GM18498 (cell line): ENCODE results near the gene ALG6.
"Not testable (repeated sequence)": the region's sequence is repeated elsewhere in the genome, so short reads cannot be mapped to it uniquely, and the experiment has no call there.

Experiments
- ATAC-seq: cut with Tn5 transposase; IDR thresholded peaks from one replicate; pipeline ENCODE4 v1.9.1; 2021; ENCODE audit warnings: mild to moderate bottlenecking, moderate library complexity; ENCODE audit not compliant: unreplicated experiment

The ALG6 gene

GRCh38 chr1:63328122-63328521, 39.3 kb upstream of the ALG6 start:
- ATAC-seq: no peak

- ATAC-seq: no peak
Measured at GRCh38 chr1:63328781-63329180, 38.6 kb upstream of the ALG6 start.

- ATAC-seq: no peak
Measured at GRCh38 chr1:63329621-63330330, 37.7 kb upstream of the ALG6 start.

- ATAC-seq: no peak
Measured at GRCh38 chr1:63330331-63330916, 37.0 kb upstream of the ALG6 start.

GRCh38 chr1:63342402-63342801, 25.0 kb upstream of the ALG6 start:
- no peak for ATAC-seq

- no peak for ATAC-seq
Measured at GRCh38 chr1:63343922-63344321, 23.5 kb upstream of the ALG6 start.

GRCh38 chr1:63350320-63350719, 17.1 kb upstream of the ALG6 start:
- ATAC-seq: no peak

- no peak for ATAC-seq
Measured at GRCh38 chr1:63352736-63353135, 14.7 kb upstream of the ALG6 start.

- not testable (repeated sequence) for ATAC-seq
Measured at GRCh38 chr1:63356234-63356633, 11.2 kb upstream of the ALG6 start.

GRCh38 chr1:63359561-63359960, 7.9 kb upstream of the ALG6 start:
- ATAC-seq: no peak

- no peak for ATAC-seq
Measured at GRCh38 chr1:63362073-63362472, 5.4 kb upstream of the ALG6 start.

GRCh38 chr1:63362578-63362977, 4.8 kb upstream of the ALG6 start:
- ATAC-seq: no peak

- no peak for ATAC-seq
Measured at GRCh38 chr1:63363014-63363413, 4.4 kb upstream of the ALG6 start.

GRCh38 chr1:63366908-63367214, 566 bp upstream of the ALG6 start:
- no peak for ATAC-seq

GRCh38 chr1:63368131-63368530, 704 bp downstream of the ALG6 start:
- no peak for ATAC-seq

- no peak for ATAC-seq
Measured at GRCh38 chr1:63379583-63379982, 12.2 kb downstream of the ALG6 start.

- ATAC-seq: no peak
Measured at GRCh38 chr1:63381741-63382140, 14.3 kb downstream of the ALG6 start.

- ATAC-seq: no peak
Measured at GRCh38 chr1:63401945-63402344, 34.5 kb downstream of the ALG6 start.

GRCh38 chr1:63403386-63403785, 36.0 kb downstream of the ALG6 start:
- no peak for ATAC-seq

- no peak for ATAC-seq
Measured at GRCh38 chr1:63405021-63405420, 37.6 kb downstream of the ALG6 start.

- ATAC-seq: no peak
Measured at GRCh38 chr1:63405987-63406386, 38.6 kb downstream of the ALG6 start.

- ATAC-seq: no peak
Measured at GRCh38 chr1:63407002-63407401, 39.6 kb downstream of the ALG6 start.

- no peak for ATAC-seq
Measured at GRCh38 chr1:63408331-63408730, 40.9 kb downstream of the ALG6 start.
